H9 (cell line): ENCODE results near the gene OSR1. TPM values are rescaled to one million over a fixed set of nuclear protein-coding genes. Genes with fewer than 3 reads are reported as not detected.

ENCODE experiments used
- DNase-seq: peaks from one replicate; pipeline ENCODE4 v3.0.0-alpha.2; 2017
- H2AFZ ChIP-seq: one replicate; pipeline ENCODE4 v1.6.1; 2013; ENCODE audit warnings: mild to moderate bottlenecking, low read length, control low read depth, moderate library complexity
- H2AK5ac ChIP-seq: 2 replicates; pipeline ENCODE4 v1.6.1; 2013; ENCODE audit warnings: low read length, control low read depth, mixed read lengths; ENCODE audit not compliant: insufficient read length
- H2BK120ac ChIP-seq: one replicate; pipeline ENCODE4 v1.6.1; 2013; ENCODE audit warnings: low read depth, mild to moderate bottlenecking, low read length, control low read depth, inconsistent platforms; ENCODE audit not compliant: poor library complexity, severe bottlenecking
- H2BK12ac ChIP-seq: 2 replicates; pipeline ENCODE4 v1.6.1; 2013; ENCODE audit warnings: low read length, control low read depth, mixed read lengths, low read depth; ENCODE audit not compliant: insufficient read length
- H2BK15ac ChIP-seq: 2 replicates; pipeline ENCODE4 v1.6.1; 2013; ENCODE audit warnings: low read depth, low read length, control low read depth
- H2BK20ac ChIP-seq: one replicate; pipeline ENCODE4 v1.6.1; 2013; ENCODE audit warnings: low read depth, mild to moderate bottlenecking, low read length, control low read depth, inconsistent platforms; ENCODE audit not compliant: poor library complexity, severe bottlenecking
- H2BK5ac ChIP-seq: 2 replicates; pipeline ENCODE4 v1.6.1; 2013; ENCODE audit warnings: low read length, control low read depth, mixed read lengths; ENCODE audit not compliant: insufficient read length
- H3K14ac ChIP-seq: 2 replicates; pipeline ENCODE4 v1.6.1; 2013; ENCODE audit warnings: low read length, control low read depth; ENCODE audit not compliant: insufficient read depth
- H3K18ac ChIP-seq: 2 replicates; pipeline ENCODE4 v1.6.1; 2013; ENCODE audit warnings: low read depth, mild to moderate bottlenecking, mixed read lengths, low read length, control low read depth; ENCODE audit not compliant: insufficient read length
- H3K23ac ChIP-seq: 2 replicates; pipeline ENCODE4 v1.6.1; 2013; ENCODE audit warnings: low read length, control low read depth, mixed read lengths, low read depth; ENCODE audit not compliant: insufficient read length
- H3K23me2 ChIP-seq: 2 replicates; pipeline ENCODE4 v1.6.1; 2013; ENCODE audit warnings: low read depth, mild to moderate bottlenecking, mixed read lengths, low read length, control low read depth; ENCODE audit not compliant: insufficient read length, poor library complexity, severe bottlenecking
- H3K27ac ChIP-seq: 2 replicates; pipeline ENCODE4 v1.5.1; 2013; ENCODE audit warnings: low read length, control low read depth, mixed read lengths, low read depth; ENCODE audit not compliant: insufficient read length
- H3K27me3 ChIP-seq: 2 replicates; pipeline ENCODE4 v1.6.1; 2013; ENCODE audit warnings: low read length, control low read depth, inconsistent platforms; ENCODE audit not compliant: insufficient read depth
- H3K4ac ChIP-seq: 2 replicates; pipeline ENCODE4 v1.6.1; 2013; ENCODE audit warnings: low read depth, mild to moderate bottlenecking, control low read depth, inconsistent platforms, low read length, moderate library complexity
- H3K4me1 ChIP-seq: 2 replicates; pipeline ENCODE4 v1.6.1; 2013; ENCODE audit warnings: low read length, control low read depth, inconsistent platforms; ENCODE audit not compliant: insufficient read depth
- H3K4me2 ChIP-seq: 2 replicates; pipeline ENCODE4 v1.6.1; 2013; ENCODE audit warnings: low read length, control low read depth, mixed read lengths; ENCODE audit not compliant: insufficient read length, insufficient read depth
- H3K56ac ChIP-seq: 2 replicates; pipeline ENCODE4 v1.6.1; 2013; ENCODE audit warnings: low read depth, mild to moderate bottlenecking, mixed read lengths, low read length, control low read depth; ENCODE audit not compliant: insufficient read length
- H3K79me1 ChIP-seq: 2 replicates; pipeline ENCODE4 v1.6.1; 2013; ENCODE audit warnings: low read depth, mild to moderate bottlenecking, moderate library complexity, low read length, control low read depth, inconsistent platforms; ENCODE audit not compliant: insufficient read depth, poor library complexity, severe bottlenecking
- H3K79me2 ChIP-seq: 2 replicates; pipeline ENCODE4 v1.6.1; 2013; ENCODE audit warnings: low read length, control low read depth, inconsistent platforms; ENCODE audit not compliant: insufficient read depth
- H3K9ac ChIP-seq: 2 replicates; pipeline ENCODE4 v1.6.1; 2013; ENCODE audit warnings: low read length, control low read depth, mixed read lengths; ENCODE audit not compliant: insufficient read length; ENCODE audit errors: extremely low read depth
- H3K9me3 ChIP-seq: one replicate; pipeline ENCODE4 v1.6.1; 2013; ENCODE audit warnings: low read depth, low read length, inconsistent platforms; ENCODE audit not compliant: control insufficient read depth
- H3T11ph ChIP-seq: one replicate; pipeline ENCODE4 v1.6.1; 2013; ENCODE audit warnings: mild to moderate bottlenecking, low read length, control low read depth, inconsistent platforms
- H4K20me1 ChIP-seq: one replicate; pipeline ENCODE4 v1.6.1; 2013; ENCODE audit not compliant: control insufficient read depth, insufficient read length, insufficient read depth
- H4K5ac ChIP-seq: 2 replicates; pipeline ENCODE4 v1.6.1; 2013; ENCODE audit warnings: low read depth, mild to moderate bottlenecking, mixed read lengths, low read length, control low read depth; ENCODE audit not compliant: insufficient read length
- H4K8ac ChIP-seq: replicated peaks from 2 replicates; pipeline ENCODE4 v1.6.1; 2013; ENCODE audit warnings: low read length, control low read depth, mixed read lengths, low read depth; ENCODE audit not compliant: insufficient read length
- H4K91ac ChIP-seq: 2 replicates; pipeline ENCODE4 v1.6.1; 2013; ENCODE audit warnings: low read depth, mild to moderate bottlenecking, moderate library complexity, mixed read lengths, low read length, control low read depth; ENCODE audit not compliant: insufficient read length
- H3K27ac Mint-ChIP-seq, 3 experiments: 2 replicates in 2 of 3; 3 replicates in 1 of 3; pipeline ENCODE4 v1.8.0; 2020 to 2021; ENCODE audit warnings: mixed read lengths in 3 of 3, mild to moderate bottlenecking in 1 of 3, moderate library complexity in 1 of 3
- H3K27me3 Mint-ChIP-seq: 2 replicates; pipeline ENCODE4 v1.8.0; 2021; ENCODE audit warnings: low read depth, mild to moderate bottlenecking, moderate library complexity, mixed read lengths
- H3K36me3 Mint-ChIP-seq, 3 experiments: 2 replicates in 2 of 3; 3 replicates in 1 of 3; pipeline ENCODE4 v1.8.0; 2020 to 2021; ENCODE audit warnings: low read depth in 3 of 3, mixed read lengths in 3 of 3; ENCODE audit not compliant: insufficient read depth in 1 of 3
- H3K4me1 Mint-ChIP-seq, 2 experiments: 2 replicates each; pipeline ENCODE4 v1.8.0; 2020; ENCODE audit warnings: mixed read lengths in 2 of 2
- H3K4me3 Mint-ChIP-seq, 2 experiments: 2 replicates in 1 of 2; 3 replicates in 1 of 2; pipeline ENCODE4 v1.8.0; 2020 to 2021; ENCODE audit warnings: mild to moderate bottlenecking in 2 of 2, mixed read lengths in 2 of 2, moderate library complexity in 1 of 2
- H3K9me3 Mint-ChIP-seq, 2 experiments: 2 replicates in 1 of 2; 3 replicates in 1 of 2; pipeline ENCODE4 v1.8.0; 2020; ENCODE audit warnings: mild to moderate bottlenecking in 2 of 2, mixed read lengths in 2 of 2, moderate library complexity in 1 of 2
- CTCF ChIP-seq: fragments of 200-600 bp; sonication (generic); conservative IDR thresholded peaks from 3 replicates; pipeline ENCODE4 v1.8.0; 2021; ENCODE audit warnings: antibody characterized with exemption, mild to moderate bottlenecking
- WGBS: extraction: QIAGEN DNeasy Blood & Tissue Kit; methylation state at CpG from one replicate; pipeline ENCODE4 v1.1.7; 2013; ENCODE audit warnings: missing lambda C conversion rate, low lambda C conversion rate, mixed read lengths; ENCODE audit not compliant: insufficient read length; ENCODE audit errors: extremely low coverage; 5-methylcytosine and 5-hydroxymethylcytosine counted together
- total RNA-seq: library from RNA; stranded (reverse); gene quantifications from 2 replicates; pipeline ENCODE4 v1.2.1, GENCODE V29; 2021

Gene OSR1
- total RNA-seq, 1 experiment from 2014 or later, result 0.35 TPM

- Histone ChIP-seq H3K79me2 (no peaks in the 10 kb centered on the region), H2AK5ac (no peak overlapping the region), H3K4me1 (no peaks in the 10 kb centered on the region), H3K79me1 (no peaks in the 10 kb centered on the region), H2BK15ac (no peak overlapping the region), H3K9me3 (no peaks in the 10 kb centered on the region), H3K4ac (no peak overlapping the region), H2BK20ac (no peak overlapping the region), H3K4me2 (no peak overlapping the region), H4K20me1 (no peaks in the 10 kb centered on the region), H4K8ac (no peak overlapping the region), H4K5ac (no peak overlapping the region), H3K14ac (no peak overlapping the region), H3K27ac (no peak overlapping the region), H3K18ac (no peak overlapping the region), H2BK120ac (no peak overlapping the region), H4K91ac (no peak overlapping the region), H3T11ph (no peak overlapping the region), H2BK12ac (no peak overlapping the region), H3K23ac (no peak overlapping the region), H2BK5ac (no peak overlapping the region), H3K27me3 (no peaks in the 10 kb centered on the region), H2AFZ (no peak overlapping the region), H3K23me2 (no peaks in the 10 kb centered on the region), H3K9ac (no peak overlapping the region), H3K56ac (no peak overlapping the region)
- H3K36me3 Mint-ChIP-seq, result no peaks in the 10 kb centered on the region
- no peak for DNase-seq
- no peak overlapping the region for H3K4me3 Mint-ChIP-seq
- no peak for TF ChIP-seq CTCF
- H3K9me3 Mint-ChIP-seq, result no peaks in the 10 kb centered on the region
- H3K27ac Mint-ChIP-seq, result no peak overlapping the region
- WGBS, result no CpG with 5 or more reads among the region's 2 CpGs
- no peaks in the 10 kb centered on the region for H3K4me1 Mint-ChIP-seq
- H3K27me3 Mint-ChIP-seq, result no peaks in the 10 kb centered on the region
Observed at GRCh38 chr2:19329445-19329844, 29.0 kb downstream of the OSR1 start.
